ENCODE measurements around the gene PCSK1. TPM values are rescaled to one million over a fixed set of nuclear protein-coding genes. Genes with fewer than 3 reads are reported as not detected.

Gene PCSK1
- total RNA-seq, 1 donor from 2014 or later: not detected

- TF ChIP-seq CTCF (IDR thresholded peaks at IDR 0.05; ENCODE audit: insufficient read depth, low read length, poor library complexity, severe bottlenecking): no peak
- Histone ChIP-seq H3K4me3 (ENCODE audit: low read depth, low read length) (no peak overlapping the region), H3K27me3 (ENCODE audit: control insufficient read depth, insufficient read depth, low read length) (peaks cover 32% of the 10 kb centered on the region), H3K36me3 (ENCODE audit: control insufficient read depth, insufficient read depth, low read length) (no peaks in the 10 kb centered on the region)
- DNase-seq (ENCODE audit: low read depth): no peak
Measured at GRCh38 chr5:96432216-96433065, 607 bp downstream of the PCSK1 start.

GRCh38 chr5:96431376-96432187 is 1.5 kb downstream of the PCSK1 start:
- no peak for DNase-seq (ENCODE audit: low read depth)
- Histone ChIP-seq H3K36me3 (ENCODE audit: control insufficient read depth, insufficient read depth, low read length) (no peaks in the 10 kb centered on the region), H3K27me3 (ENCODE audit: control insufficient read depth, insufficient read depth, low read length) (peaks cover 32% of the 10 kb centered on the region), H3K4me3 (ENCODE audit: low read depth, low read length) (no peak overlapping the region)
- TF ChIP-seq CTCF (IDR thresholded peaks at IDR 0.05; ENCODE audit: insufficient read depth, low read length, poor library complexity, severe bottlenecking): no peak

GRCh38 chr5:96427824-96428223 is 5.2 kb downstream of the PCSK1 start:
- DNase-seq (ENCODE audit: low read depth): no peak
- peaks cover 24% of the 10 kb centered on the region for H3K27me3 ChIP-seq (ENCODE audit: control insufficient read depth, insufficient read depth, low read length)

GRCh38 chr5:96426831-96427230 is 6.2 kb downstream of the PCSK1 start:
- no peak for TF ChIP-seq CTCF (IDR thresholded peaks at IDR 0.05; ENCODE audit: insufficient read depth, low read length, poor library complexity, severe bottlenecking)
- peaks cover 14% of the 10 kb centered on the region for H3K27me3 ChIP-seq (ENCODE audit: control insufficient read depth, insufficient read depth, low read length)
- DNase-seq (ENCODE audit: low read depth): no peak
- H3K4me3 ChIP-seq (ENCODE audit: low read depth, low read length): no peak overlapping the region
- H3K36me3 ChIP-seq (ENCODE audit: control insufficient read depth, insufficient read depth, low read length): no peaks in the 10 kb centered on the region

More at GRCh38 chr5:96427824-96428223, 5.2 kb downstream of the PCSK1 start:
- Histone ChIP-seq H3K4me3 (ENCODE audit: low read depth, low read length) (no peak overlapping the region), H3K36me3 (ENCODE audit: control insufficient read depth, insufficient read depth, low read length) (no peaks in the 10 kb centered on the region)
- no peak for TF ChIP-seq CTCF (IDR thresholded peaks at IDR 0.05; ENCODE audit: insufficient read depth, low read length, poor library complexity, severe bottlenecking)

GRCh38 chr5:96425443-96425842 is 7.6 kb downstream of the PCSK1 start:
- H3K27me3 ChIP-seq (ENCODE audit: control insufficient read depth, insufficient read depth, low read length): peaks cover 2% of the 10 kb centered on the region
- no peak overlapping the region for H3K4me3 ChIP-seq (ENCODE audit: low read depth, low read length)
- no peaks in the 10 kb centered on the region for H3K36me3 ChIP-seq (ENCODE audit: control insufficient read depth, insufficient read depth, low read length)
- DNase-seq (ENCODE audit: low read depth): no peak
- TF ChIP-seq CTCF (IDR thresholded peaks at IDR 0.05; ENCODE audit: insufficient read depth, low read length, poor library complexity, severe bottlenecking): no peak

Data from kidney epithelial cell (primary cell).